NOMO-1 treated with dmso at 0.1 percent for 144 hours (cell line): Measurements from ENCODE around the gene ASTN2.
"Not testable (repeated sequence)": the region's sequence is repeated elsewhere in the genome, so short reads cannot be mapped to it uniquely, and the experiment has no call there.

ENCODE experiments used
- DNase-seq: peaks from one replicate; lab custom pipeline; 2025; ENCODE audit not compliant: unreplicated experiment; lab: John Stamatoyannopoulos, UW

The ASTN2 gene

GRCh38 chr9:117081641-117082317 is 333.1 kb downstream of the ASTN2 start:
- no peak for DNase-seq

- DNase-seq = no peak
Observed at GRCh38 chr9:117080765-117081390, 334.0 kb downstream of the ASTN2 start.

- DNase-seq = no peak
Observed at GRCh38 chr9:117076571-117077290, 338.1 kb downstream of the ASTN2 start.

- DNase-seq = no peak
Observed at GRCh38 chr9:117075636-117076035, 339.2 kb downstream of the ASTN2 start.

- DNase-seq = no peak
Observed at GRCh38 chr9:117074784-117075520, 339.9 kb downstream of the ASTN2 start.

GRCh38 chr9:117074342-117074662 is 340.6 kb downstream of the ASTN2 start:
- no peak for DNase-seq

GRCh38 chr9:117073539-117074341 is 341.1 kb downstream of the ASTN2 start:
- no peak for DNase-seq

GRCh38 chr9:117073071-117073470 is 341.8 kb downstream of the ASTN2 start:
- no peak for DNase-seq

- no peak for DNase-seq
Observed at GRCh38 chr9:117072216-117072615, 342.6 kb downstream of the ASTN2 start.

GRCh38 chr9:117071673-117072207 is 343.1 kb downstream of the ASTN2 start:
- DNase-seq = not testable (repeated sequence)

GRCh38 chr9:117063721-117064471 is 351.0 kb downstream of the ASTN2 start:
- no peak for DNase-seq

GRCh38 chr9:117060963-117061362 is 353.9 kb downstream of the ASTN2 start:
- no peak for DNase-seq

GRCh38 chr9:117050007-117050406 is 364.9 kb downstream of the ASTN2 start:
- DNase-seq = no peak

- no peak for DNase-seq
Observed at GRCh38 chr9:117046666-117047327, 368.1 kb downstream of the ASTN2 start.

GRCh38 chr9:117044241-117044640 is 370.6 kb downstream of the ASTN2 start:
- no peak for DNase-seq

GRCh38 chr9:117043159-117043558 is 371.7 kb downstream of the ASTN2 start:
- DNase-seq = no peak

GRCh38 chr9:117035546-117035945 is 379.3 kb downstream of the ASTN2 start:
- no peak for DNase-seq

- no peak for DNase-seq
Observed at GRCh38 chr9:117034866-117035265, 380.0 kb downstream of the ASTN2 start.

GRCh38 chr9:117030254-117030768 is 384.5 kb downstream of the ASTN2 start:
- no peak for DNase-seq
